NCI-H2081 (cell line): ENCODE data around the gene KCNJ3.

ENCODE experiments used
- DNase-seq, 2 experiments: peaks; one replicate each; lab custom pipeline; 2025; lab: John Stamatoyannopoulos, UW

Gene KCNJ3, protein sequence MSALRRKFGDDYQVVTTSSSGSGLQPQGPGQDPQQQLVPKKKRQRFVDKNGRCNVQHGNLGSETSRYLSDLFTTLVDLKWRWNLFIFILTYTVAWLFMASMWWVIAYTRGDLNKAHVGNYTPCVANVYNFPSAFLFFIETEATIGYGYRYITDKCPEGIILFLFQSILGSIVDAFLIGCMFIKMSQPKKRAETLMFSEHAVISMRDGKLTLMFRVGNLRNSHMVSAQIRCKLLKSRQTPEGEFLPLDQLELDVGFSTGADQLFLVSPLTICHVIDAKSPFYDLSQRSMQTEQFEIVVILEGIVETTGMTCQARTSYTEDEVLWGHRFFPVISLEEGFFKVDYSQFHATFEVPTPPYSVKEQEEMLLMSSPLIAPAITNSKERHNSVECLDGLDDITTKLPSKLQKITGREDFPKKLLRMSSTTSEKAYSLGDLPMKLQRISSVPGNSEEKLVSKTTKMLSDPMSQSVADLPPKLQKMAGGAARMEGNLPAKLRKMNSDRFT

DNA sequence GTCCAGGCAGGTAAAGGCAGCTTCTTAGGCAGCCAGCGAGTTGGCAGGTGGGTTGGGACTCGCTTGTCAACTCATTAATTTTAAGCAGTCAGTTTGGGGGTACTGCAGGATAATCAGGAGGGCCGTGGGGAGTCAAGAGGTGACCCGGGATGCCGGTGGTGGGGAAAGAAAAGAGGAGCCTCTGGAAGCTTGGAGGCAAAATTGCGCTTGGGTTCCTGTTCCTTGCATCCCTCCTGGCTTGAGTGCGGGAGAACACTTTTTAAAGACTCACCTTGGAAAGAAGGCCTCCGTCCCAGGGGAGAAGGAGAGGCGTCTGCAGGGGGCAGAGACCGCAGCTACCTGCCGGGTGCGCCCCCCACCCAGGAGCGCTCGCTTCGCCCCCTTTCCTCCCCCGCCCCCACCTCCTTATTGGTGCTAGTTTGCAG is at the start of gene KCNJ3:
Gene KCNJ3, plus strand, starts transcription at position 400 of the 425 bp plus-strand sequence. CDS start 81 bp downstream, outside the sequence.
- no peak for DNase-seq

DNA sequence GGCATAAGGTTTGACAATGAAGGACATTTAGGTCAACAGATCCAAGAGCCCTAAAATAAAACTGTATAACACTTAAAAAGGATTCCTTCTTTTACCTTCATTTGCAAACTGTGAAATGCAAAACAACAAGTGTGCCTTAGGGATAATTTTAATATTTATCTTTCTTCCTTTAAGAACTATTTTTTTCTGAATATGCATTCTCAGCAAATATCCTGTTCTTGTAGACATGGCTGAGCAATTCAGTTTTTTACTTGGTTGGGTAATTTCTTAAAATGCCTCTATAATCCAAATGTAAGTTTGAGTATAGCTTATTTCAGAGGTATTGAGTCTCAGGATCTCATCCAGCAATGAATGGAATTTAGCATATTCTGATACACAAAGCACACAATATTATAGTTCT is 43.0 kb upstream of the KCNJ3 start:
- DNase-seq = no peak

DNA sequence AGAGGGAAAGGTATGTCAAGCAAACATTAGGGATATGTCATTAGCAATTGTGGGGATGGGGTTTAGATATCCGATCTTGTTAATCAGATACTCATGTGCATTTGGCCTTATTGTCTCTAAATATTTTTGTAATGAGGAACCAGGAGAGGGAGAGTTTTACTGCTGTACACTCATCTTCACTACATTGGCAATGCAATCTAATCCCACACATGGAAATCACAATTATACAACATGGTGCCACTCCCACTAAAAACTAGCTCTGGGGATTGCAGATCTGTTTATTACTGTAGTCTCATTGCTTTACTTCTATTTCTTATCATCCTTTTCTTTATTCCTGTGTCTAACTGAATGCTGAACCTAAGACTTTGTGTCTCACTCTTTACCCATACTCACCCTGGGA is 39.6 kb upstream of the KCNJ3 start:
- DNase-seq = no peak

DNA sequence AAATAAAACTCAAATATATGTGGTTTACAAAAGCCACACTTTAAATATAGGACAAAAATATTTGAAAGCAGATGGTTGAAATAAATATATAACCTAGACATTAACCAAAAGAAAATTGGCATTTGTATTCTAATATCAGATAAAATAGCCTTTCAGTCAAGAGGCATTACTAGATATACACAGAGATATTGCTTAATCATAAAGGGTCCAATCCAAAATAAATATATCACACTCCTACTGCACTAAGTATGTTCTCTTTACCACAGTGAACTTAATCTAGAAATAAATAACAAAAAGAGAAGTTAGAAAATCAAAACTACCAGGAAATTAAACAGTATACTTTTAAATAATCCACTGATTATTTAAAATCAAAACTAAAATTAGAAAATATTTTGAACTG is 34.2 kb upstream of the KCNJ3 start:
- DNase-seq = no peak

DNA sequence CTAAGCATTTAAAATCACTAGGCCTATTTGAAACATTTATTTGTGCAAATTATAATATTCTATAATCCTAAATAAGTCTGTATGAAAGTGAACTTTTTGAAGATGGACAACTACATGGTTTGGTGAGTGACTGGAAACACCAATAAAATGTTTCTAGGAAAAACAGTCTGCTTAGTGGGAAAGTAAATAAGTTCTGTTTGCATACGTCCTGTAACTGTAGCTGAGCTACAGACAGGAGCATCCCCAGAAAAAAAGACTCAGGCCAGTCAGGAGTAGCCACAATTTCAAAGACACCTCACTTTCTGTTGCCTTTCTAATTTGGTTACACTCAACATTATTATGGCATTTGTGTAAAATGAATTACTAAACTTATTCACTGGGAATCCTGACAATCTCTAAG is 28.4 kb upstream of the KCNJ3 start:
- DNase-seq = no peak

DNA sequence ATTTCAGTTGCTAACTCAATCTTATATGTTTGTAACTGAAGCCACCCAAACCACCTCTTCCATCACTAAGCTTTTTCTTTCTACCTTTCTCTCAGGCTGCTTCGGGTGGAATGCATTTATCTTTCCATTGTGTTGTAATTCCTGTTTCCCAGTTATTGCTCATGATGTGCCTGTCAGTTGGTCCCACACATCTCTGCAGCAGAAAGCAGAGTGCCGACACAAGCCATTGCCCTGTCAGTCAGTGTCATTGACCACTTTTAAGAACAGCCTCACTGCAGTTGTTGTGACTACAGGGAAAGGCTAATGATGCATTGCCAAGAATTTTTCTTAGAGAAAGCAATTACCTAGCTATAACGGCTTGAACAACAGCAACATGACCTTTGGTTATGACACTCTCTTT is 24.8 kb upstream of the KCNJ3 start:
- no peak for DNase-seq

DNA sequence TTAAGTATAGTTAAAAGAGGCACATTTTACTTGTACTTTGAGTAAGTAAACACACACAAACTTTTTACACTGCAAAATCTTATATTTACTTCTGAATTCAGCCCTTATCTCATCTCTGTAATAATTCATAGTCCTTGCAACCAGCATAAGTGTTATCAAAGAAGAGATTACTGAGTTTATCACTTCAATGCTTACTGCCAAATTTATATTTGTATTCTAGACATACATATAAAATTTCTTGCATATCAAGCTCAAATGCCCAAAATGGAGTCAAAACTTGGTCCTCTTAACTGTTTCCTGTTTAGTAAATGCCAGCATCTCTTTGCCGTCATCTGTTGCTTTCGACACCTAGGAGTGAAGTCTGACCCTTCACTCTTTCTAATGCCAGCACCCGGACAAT is 21.1 kb upstream of the KCNJ3 start:
- DNase-seq = no peak

DNA sequence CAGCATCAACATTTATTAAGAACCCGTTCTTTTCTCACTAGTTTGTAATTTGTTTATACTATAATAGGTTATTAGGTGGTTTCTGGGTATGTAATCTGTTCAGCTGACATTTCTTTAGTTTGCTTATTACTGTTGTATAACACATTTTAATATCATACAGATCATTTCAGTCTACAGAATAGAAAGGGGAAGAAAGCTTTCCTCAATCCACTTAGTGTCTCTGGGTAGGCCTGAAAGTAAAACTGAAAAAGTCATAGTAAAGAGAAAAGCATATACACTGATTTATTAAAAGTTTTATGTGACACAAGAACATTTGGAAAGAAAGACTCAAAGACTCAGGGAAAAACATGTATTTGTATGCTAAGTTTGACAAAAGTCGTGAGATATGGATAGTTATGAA is 16.8 kb upstream of the KCNJ3 start:
- DNase-seq = no peak

DNA sequence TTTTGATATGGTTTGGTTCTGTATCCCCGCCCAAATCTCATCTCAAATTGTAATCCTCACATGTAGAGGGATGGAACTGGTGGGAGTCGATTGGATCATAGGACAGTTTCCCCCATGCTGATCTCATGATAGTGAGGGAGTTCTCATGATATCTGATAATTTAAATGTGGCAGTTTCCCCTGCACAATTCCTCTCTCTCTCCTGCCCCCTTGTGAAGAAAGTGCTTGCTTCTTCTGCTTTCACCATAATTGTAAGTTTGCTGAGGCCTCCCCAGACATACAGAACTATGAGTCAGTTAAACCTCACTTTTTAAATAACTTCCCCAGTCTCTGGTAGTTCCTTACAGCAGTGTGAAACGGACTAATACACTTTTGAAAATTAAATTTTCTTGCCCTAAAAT is 12.3 kb upstream of the KCNJ3 start:
- DNase-seq = no peak

DNA sequence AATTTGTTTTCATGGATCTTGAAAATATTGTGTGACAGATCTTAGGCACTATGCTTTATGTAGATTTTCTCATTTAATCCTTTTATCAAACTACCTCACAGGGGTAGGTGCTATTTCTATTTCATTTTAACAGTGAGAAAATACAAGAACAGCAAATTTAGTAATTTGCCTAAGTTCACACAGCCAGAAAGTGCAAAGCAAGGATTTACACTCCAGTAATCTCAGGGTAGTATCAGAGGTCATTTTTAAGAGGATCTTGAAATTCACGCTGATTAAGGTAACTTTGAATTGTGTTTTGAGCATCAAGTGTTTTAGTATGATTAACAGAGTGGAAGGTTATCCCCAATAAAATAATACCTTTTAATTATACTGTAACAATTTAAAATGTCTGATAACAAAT is 10.1 kb upstream of the KCNJ3 start:
- no peak for DNase-seq

DNA sequence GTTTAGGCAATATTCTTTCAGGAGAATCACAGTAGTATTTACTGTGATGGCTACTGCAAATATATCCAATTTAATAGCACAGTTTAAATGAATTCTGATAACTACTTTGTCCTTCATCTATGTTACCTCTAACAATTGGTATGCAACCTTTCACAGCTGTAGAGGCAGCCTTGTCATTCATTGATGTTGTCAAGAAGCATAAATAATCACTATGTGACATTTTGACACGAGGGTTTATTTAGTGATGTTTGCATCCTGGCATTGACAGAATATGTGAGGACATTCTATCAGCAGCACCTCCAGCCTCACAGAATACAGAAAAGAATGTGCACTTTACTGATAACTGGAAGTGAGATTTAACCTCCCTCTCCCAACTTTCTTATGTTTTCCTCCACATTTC is 9.3 kb upstream of the KCNJ3 start:
- DNase-seq = no peak

DNA sequence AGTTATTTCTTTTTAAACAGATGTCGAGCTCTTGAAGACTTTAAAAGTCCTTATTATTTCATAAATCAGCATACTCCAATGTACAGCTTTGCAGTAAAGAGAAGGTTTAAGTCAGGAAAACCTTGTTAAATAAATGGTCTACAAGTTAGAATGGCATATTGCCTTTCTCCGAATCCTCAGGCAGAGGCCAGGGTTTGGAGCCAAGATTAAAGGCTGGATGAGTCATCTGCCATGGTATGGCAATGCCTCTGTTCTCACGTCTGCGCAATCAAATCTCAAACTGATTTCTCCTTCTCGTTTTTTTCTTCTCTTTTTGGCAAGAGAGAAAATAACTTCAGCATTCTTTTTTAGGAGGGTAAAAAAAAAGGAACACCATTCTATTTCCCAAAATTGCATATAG is 5.6 kb upstream of the KCNJ3 start:
- DNase-seq = no peak

DNA sequence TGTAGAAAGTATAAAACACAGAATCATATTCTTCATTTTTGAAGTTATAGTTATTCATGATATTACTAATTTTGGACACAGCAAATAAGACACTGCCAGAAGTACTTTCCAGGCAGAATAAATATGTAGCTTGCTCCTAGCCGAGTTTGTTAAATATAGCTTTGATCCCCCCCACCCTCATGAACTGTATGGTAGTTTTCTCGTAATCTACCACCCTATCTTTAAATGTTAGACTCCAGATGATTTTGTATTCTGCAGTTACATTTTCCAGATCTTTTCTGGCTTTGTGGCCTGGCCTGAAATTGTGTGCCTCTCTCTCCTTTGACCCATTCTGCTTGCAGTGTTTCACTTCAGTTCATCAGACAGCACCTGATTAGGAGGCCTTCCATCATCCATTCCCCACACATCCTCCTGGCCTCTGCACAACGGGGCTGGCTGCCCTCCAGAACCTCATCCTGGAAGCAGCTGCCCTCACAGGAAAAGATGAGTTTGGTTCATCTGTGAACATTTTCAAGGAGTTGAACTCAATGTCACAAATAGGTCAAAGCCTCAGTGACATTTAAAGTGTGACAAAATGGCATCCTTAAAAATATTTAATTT is 4.7 kb upstream of the KCNJ3 start:
- no peak for DNase-seq

DNA sequence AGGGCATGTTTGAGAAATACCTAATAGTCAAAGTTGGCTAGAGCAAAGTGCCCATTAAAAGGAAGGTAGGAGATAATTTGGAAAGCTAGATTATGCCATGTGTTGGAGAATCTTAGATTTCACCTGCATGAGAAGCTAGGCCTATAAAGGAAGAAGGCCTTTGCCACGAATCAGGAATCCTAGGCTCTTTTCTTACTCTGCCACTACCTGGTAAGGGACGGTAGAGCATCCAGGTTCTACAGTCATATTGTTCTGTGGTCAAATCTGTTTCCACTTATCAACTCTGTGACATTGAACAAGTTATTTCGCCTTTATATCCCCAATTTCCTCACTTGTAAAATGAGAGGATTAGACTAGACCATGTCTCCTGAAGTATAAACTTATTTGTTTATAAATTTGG is 3.6 kb upstream of the KCNJ3 start:
- no peak for DNase-seq

DNA sequence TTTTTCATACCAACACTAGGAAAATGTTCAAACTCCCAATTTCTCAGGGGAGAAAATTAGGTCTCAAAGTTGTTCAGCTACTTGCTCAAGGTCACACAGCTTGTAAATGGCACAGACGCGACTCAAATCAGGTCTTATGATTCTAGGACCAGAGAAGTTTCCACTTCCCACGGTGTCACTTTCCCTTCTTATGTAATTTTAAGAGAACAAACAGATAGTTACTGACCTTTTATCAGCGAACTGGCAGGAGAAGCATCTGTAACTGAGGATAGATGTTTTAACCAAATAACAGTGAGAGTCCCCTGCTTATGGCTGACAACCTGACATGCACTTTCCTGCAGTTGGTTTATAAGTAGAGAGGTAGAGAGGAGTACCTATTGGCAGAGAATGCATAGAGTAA is 2.1 kb upstream of the KCNJ3 start:
- no peak for DNase-seq

DNA sequence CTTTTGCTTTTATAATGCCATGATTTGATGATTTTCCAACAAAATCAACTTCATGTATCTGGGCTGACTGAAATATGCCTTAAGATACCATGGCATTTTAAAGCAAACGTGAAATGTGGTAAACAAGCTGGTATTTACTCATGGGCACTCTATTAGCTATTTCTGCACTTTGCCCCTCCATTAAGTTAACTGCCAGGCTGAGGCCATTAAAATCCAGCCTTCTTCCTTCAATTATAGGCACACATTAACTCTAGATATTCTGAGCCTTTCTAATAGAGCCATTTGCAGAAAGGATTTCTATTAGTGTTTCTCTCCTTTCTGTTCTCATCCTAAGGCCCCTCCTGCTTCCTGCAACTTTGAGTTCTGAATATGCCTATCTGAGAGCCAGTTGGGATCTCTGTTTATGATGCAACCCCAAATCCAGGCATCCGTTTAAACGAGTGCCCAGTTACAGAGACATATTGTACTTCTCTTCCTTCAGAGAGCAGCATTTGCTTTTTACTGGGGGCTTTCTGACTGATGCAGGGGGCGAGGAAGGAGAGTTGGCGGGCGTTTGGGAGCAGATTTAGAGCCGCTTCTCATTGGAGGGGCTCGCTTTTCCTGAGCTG is 1.6 kb upstream of the KCNJ3 start:
- peak; percentile 14 to 45 for DNase-seq

DNA sequence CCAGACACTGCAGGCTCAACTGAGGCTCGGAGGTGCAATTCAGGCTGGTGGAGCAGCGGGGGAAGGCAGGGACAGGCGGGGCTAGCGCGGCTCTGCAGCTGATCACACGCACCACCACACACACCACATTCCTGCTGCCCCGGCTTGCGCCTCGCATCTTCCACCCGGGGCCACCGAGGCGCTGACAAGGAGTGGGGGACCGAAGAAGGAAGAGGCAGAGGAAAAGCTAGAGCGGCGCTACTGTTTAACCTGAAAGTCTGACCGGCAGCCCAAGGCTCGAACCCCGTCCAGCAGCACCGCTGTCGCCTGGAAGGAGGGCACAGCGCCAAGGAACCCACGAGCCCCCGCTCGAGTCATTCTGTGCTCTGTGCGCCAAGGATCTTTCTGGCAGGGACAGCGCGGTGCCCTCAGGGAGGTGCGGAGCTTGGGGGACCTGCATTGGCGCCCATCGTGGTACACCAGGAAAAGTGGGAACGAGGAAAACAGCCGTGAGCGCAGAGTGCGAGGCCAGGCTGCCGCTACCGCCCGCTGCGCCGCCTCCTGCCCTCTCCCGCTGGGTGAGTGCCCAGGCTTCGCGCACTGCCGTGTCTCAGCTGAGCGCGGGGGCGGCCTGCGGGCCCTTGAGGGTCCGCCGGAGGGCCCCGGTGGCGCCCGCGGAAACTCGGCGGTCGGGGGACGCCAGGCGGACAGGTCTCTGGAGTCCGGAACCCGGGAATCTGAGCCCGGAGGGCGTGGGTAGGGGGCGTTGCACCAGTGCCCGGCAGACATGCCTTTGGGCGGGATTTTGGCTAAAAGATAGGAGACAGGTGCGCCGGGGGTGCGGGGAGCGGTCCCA is 860 bp upstream of the KCNJ3 start:
- DNase-seq = peak; percentile 43 to 74

DNA sequence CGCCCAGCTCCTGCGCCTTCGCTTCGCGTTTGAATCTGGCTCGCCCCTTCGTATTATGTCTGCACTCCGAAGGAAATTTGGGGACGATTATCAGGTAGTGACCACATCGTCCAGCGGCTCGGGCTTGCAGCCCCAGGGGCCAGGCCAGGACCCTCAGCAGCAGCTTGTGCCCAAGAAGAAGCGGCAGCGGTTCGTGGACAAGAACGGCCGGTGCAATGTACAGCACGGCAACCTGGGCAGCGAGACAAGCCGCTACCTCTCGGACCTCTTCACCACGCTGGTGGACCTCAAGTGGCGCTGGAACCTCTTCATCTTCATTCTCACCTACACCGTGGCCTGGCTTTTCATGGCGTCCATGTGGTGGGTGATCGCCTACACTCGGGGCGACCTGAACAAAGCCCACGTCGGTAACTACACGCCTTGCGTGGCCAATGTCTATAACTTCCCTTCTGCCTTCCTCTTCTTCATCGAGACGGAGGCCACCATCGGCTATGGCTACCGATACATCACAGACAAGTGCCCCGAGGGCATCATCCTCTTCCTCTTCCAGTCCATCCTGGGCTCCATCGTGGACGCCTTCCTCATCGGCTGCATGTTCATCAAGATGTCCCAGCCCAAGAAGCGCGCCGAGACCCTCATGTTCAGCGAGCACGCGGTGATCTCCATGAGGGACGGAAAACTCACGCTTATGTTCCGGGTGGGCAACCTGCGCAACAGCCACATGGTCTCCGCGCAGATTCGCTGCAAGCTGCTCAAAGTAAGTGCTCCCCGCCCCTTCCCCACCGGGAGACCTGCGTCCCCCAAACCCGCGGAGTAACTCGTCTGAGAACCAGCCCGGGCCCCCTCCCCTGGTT is 453 bp downstream of the KCNJ3 start:
- no peak for DNase-seq

DNA sequence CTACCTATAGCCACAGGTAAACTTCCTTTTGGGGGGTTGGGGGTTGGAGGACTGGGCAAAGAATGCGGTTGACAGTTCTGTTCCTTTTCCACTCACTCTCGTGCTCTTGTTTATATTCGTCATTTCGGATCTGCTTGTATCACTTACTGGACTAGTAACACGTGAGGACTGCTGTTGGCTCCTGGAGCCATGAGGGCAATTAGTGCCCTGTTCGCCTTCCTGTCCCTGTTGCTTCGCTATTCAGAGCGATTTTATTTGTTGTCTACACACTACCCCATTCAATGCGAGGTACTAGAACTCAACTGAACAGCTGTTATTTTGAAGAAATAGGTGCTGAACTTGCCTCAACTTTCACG is 1.1 kb downstream of the KCNJ3 start:
- DNase-seq = peak; percentile 5 to 57

DNA sequence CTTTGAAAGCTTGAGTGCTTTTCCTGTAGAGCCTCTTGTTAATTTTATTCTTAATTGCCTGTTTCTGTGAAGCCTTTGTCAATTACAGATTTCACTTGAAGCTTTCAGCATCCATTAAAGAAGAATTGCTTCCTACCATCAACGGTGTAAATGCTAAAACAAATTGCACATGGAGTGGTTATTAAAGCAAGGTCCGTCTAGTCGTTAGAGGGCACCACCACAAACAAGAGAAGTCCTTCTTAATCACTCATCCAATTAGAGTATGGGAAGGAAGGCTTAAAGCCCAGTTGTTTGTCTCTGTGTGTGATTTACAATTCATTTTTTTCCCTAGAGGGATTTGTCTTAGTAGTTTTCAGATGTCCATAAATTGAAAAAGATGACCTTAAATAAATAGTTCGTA is 1.6 kb downstream of the KCNJ3 start:
- DNase-seq = peak; percentile 31 to 73

DNA sequence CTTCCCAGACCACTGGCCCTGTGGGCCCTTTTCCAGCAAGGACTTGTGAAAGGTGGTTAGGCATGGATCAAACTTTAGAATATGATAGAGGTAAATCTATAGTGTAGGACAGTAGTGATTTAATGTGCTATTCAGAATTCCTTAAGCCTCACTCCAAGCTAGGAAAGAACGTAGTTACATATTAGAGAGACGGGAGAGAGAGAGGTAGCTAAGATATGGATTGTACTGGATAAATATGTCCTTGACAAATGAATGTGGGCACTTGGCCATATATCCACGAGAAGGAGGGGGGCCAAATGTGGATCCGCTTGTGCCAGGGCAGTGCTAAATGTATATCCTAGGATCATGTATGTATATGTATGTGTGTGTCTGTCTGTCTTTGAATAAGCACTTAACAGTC is 6.5 kb downstream of the KCNJ3 start:
- peak in 1 of 2 experiments; percentile 20 for DNase-seq
